ENCODE data around the gene MED26.
"Not testable (repeated sequence)": the region's sequence is repeated elsewhere in the genome, so short reads cannot be mapped to it uniquely, and the experiment has no call there.

The MED26 gene

GRCh38 chr19:16628183-16628983 is at the start of gene MED26:
TSS of gene MED26 (minus strand) at chr19:16628204. CDS start at chr19:16627943, 261 bp downstream.
- peak within 1 kb of the TSS; percentile 99 for H3K4me3 Mint-ChIP-seq
- no peaks in the 10 kb centered on the region for H3K27me3 Mint-ChIP-seq
- ATAC-seq (peak; percentile 94), DNase-seq (peak; percentile 93 to 95)
- H3K27ac Mint-ChIP-seq, result peak within 1 kb of the TSS; percentile 100
- peaks cover 57% of the 10 kb centered on the region for H3K4me1 Mint-ChIP-seq
- H3K9me3 Mint-ChIP-seq, result no peaks in the 10 kb centered on the region

GRCh38 chr19:16677055-16677454 is 49.1 kb upstream of the MED26 start:
- no peak for ATAC-seq
- Mint-ChIP-seq H3K27ac (no peak overlapping the region), H3K27me3 (no peaks in the 10 kb centered on the region), H3K9me3 (peaks cover 0 to 8% of the 10 kb centered on the region in 2 donors), H3K4me3 (no peak overlapping the region), H3K4me1 (no peaks in the 10 kb centered on the region)
- DNase-seq, result no peak

GRCh38 chr19:16676101-16676798 is 48.2 kb upstream of the MED26 start:
- ATAC-seq (no peak), DNase-seq (no peak)
- Mint-ChIP-seq H3K27ac (no peak overlapping the region), H3K9me3 (peaks cover 0 to 1% of the 10 kb centered on the region in 2 donors), H3K4me3 (no peak overlapping the region), H3K27me3 (no peaks in the 10 kb centered on the region), H3K4me1 (no peaks in the 10 kb centered on the region)

- DNase-seq, H3K27me3 Mint-ChIP-seq, H3K27ac Mint-ChIP-seq, ATAC-seq, H3K4me1 Mint-ChIP-seq, H3K4me3 Mint-ChIP-seq, H3K9me3 Mint-ChIP-seq: not testable (repeated sequence)
These were observed 45.8 kb upstream of the MED26 start for GRCh38 chr19:16673839-16674238.

GRCh38 chr19:16673231-16673630 is 45.2 kb upstream of the MED26 start:
- H3K27me3 Mint-ChIP-seq, result no peaks in the 10 kb centered on the region
- ATAC-seq, result no peak
- H3K9me3 Mint-ChIP-seq, result no peaks in the 10 kb centered on the region
- H3K27ac Mint-ChIP-seq, result no peak overlapping the region
- H3K4me3 Mint-ChIP-seq, result no peak overlapping the region
- DNase-seq, result no peak
- no peaks in the 10 kb centered on the region for H3K4me1 Mint-ChIP-seq

- no peaks in the 10 kb centered on the region for H3K4me1 Mint-ChIP-seq
- no peak overlapping the region for H3K27ac Mint-ChIP-seq
- H3K4me3 Mint-ChIP-seq, result no peak overlapping the region
- ATAC-seq (no peak), DNase-seq (no peak)
- no peaks in the 10 kb centered on the region for H3K9me3 Mint-ChIP-seq
- no peaks in the 10 kb centered on the region for H3K27me3 Mint-ChIP-seq
These were observed 43.8 kb upstream of the MED26 start for GRCh38 chr19:16671652-16672274.

- H3K9me3 Mint-ChIP-seq, result no peaks in the 10 kb centered on the region
- ATAC-seq (no peak), DNase-seq (no peak)
- H3K27me3 Mint-ChIP-seq, result no peaks in the 10 kb centered on the region
- H3K27ac Mint-ChIP-seq, result no peak overlapping the region
- H3K4me1 Mint-ChIP-seq, result no peaks in the 10 kb centered on the region
- no peak overlapping the region for H3K4me3 Mint-ChIP-seq
These were observed 42.3 kb upstream of the MED26 start for GRCh38 chr19:16670291-16670690.

GRCh38 chr19:16668702-16669101 is 40.7 kb upstream of the MED26 start:
- not testable (repeated sequence) for H3K27me3 Mint-ChIP-seq, H3K4me1 Mint-ChIP-seq, H3K9me3 Mint-ChIP-seq, H3K4me3 Mint-ChIP-seq, ATAC-seq, H3K27ac Mint-ChIP-seq, DNase-seq

GRCh38 chr19:16668176-16668575 is 40.2 kb upstream of the MED26 start:
- Mint-ChIP-seq H3K4me1 (no peaks in the 10 kb centered on the region), H3K9me3 (no peaks in the 10 kb centered on the region), H3K27me3 (no peaks in the 10 kb centered on the region), H3K27ac (no peak overlapping the region), H3K4me3 (no peak overlapping the region)
- ATAC-seq (no peak), DNase-seq (no peak)

- peak overlapping the region; percentile 83 for H3K4me3 Mint-ChIP-seq
- no peaks in the 10 kb centered on the region for H3K9me3 Mint-ChIP-seq
- ATAC-seq (no peak), DNase-seq (peak; percentile 3 to 12)
- peak overlapping the region in 1 of 2 donors; percentile 91 for H3K27ac Mint-ChIP-seq
- peaks cover 11% of the 10 kb centered on the region for H3K27me3 Mint-ChIP-seq
- peaks cover 37% of the 10 kb centered on the region for H3K4me1 Mint-ChIP-seq
These were observed 33.6 kb upstream of the MED26 start for GRCh38 chr19:16661480-16662034.

GRCh38 chr19:16660763-16661479 is 32.9 kb upstream of the MED26 start, which contains the start of gene TMEM38A:
TSS of gene TMEM38A (plus strand) at chr19:16661139. CDS start at chr19:16661218, 79 bp downstream.
- Mint-ChIP-seq H3K9me3 (no peaks in the 10 kb centered on the region), H3K4me3 (peak within 1 kb of the TSS; percentile 95 to 96), H3K27me3 (peaks cover 11% of the 10 kb centered on the region)

GRCh38 chr19:16659832-16660708 is 32.1 kb upstream of the MED26 start, which contains the start of gene SMIM7:
TSS of gene SMIM7 (minus strand) at chr19:16660144. CDS start at chr19:16660110, 34 bp downstream.
- Mint-ChIP-seq H3K9me3 (no peaks in the 10 kb centered on the region), H3K27ac (peak within 1 kb of the TSS; percentile 95 to 96), H3K4me1 (peaks cover 44% of the 10 kb centered on the region), H3K27me3 (peaks cover 11% of the 10 kb centered on the region), H3K4me3 (peak within 1 kb of the TSS; percentile 95 to 96)
- peak; percentile 99 for DNase-seq
- ATAC-seq, result peak; percentile 99

More at GRCh38 chr19:16660763-16661479, 32.9 kb upstream of the MED26 start, which contains the start of gene TMEM38A:
- H3K27ac Mint-ChIP-seq, result peak within 1 kb of the TSS; percentile 95 to 96
- DNase-seq, result peak; percentile 42
- peaks cover 43% of the 10 kb centered on the region for H3K4me1 Mint-ChIP-seq
- peak; percentile 8 for ATAC-seq

GRCh38 chr19:16659464-16659831 is 31.4 kb upstream of the MED26 start:
- H3K27ac Mint-ChIP-seq, result peak overlapping the region; percentile 95 to 96
- peak overlapping the region; percentile 95 to 96 for H3K4me3 Mint-ChIP-seq
- H3K4me1 Mint-ChIP-seq, result peaks cover 44% of the 10 kb centered on the region
- H3K9me3 Mint-ChIP-seq, result no peaks in the 10 kb centered on the region
- DNase-seq (no peak), ATAC-seq (no peak)
- H3K27me3 Mint-ChIP-seq, result peaks cover 11% of the 10 kb centered on the region

- Mint-ChIP-seq H3K4me1 (peaks cover 44% of the 10 kb centered on the region), H3K27me3 (peaks cover 11% of the 10 kb centered on the region), H3K9me3 (no peaks in the 10 kb centered on the region), H3K27ac (peak overlapping the region in 1 of 2 donors; percentile 48), H3K4me3 (no peak overlapping the region)
- DNase-seq (no peak), ATAC-seq (no peak)
These were observed 29.4 kb upstream of the MED26 start for GRCh38 chr19:16657384-16657783.
